Right atrium auricular region (tissue), 2 donors: ENCODE data around the gene PLCD4. TPM values are rescaled to one million over a fixed set of nuclear protein-coding genes. Genes with fewer than 3 reads are reported as not detected.

Experiments used
- DNase-seq: peaks from one replicate; pipeline ENCODE4 v3.0.0-alpha.2; 2019; ENCODE audit warnings: low spot score
- H3K27ac ChIP-seq, 2 donors: fragments of 200-600 bp; sonication (generic); 1 replicate in 1 of 2; 2 replicates in 1 of 2; pipeline ENCODE4 v1.5.1; 2016 to 2019
- H3K27me3 ChIP-seq, 2 donors: fragments of 200-600 bp; sonication (generic); one replicate each; pipeline versions ENCODE4 v1.5.1 to v1.6.0; 2017 to 2019
- H3K36me3 ChIP-seq: fragments of 200-600 bp; sonication (generic); one replicate; pipeline ENCODE4 v1.5.1; 2016
- H3K4me1 ChIP-seq, 2 donors: fragments of 200-600 bp; sonication (generic); one replicate each; pipeline versions ENCODE4 v1.5.1 to v1.6.0; 2017 to 2019
- H3K4me3 ChIP-seq, 2 donors: fragments of 200-600 bp; sonication (generic); 1 replicate in 1 of 2; 2 replicates in 1 of 2; pipeline ENCODE4 v1.5.1; 2017 to 2019; ENCODE audit warnings: mild to moderate bottlenecking in 1 of 2, moderate library complexity in 1 of 2
- H3K9me3 ChIP-seq, 2 donors: fragments of 200-600 bp; sonication (generic); one replicate each; pipeline ENCODE4 v1.5.1; 2019
- CTCF ChIP-seq, 2 donors: fragments of 200-600 bp; sonication (generic); IDR thresholded peaks; one replicate each; pipeline ENCODE4 v1.5.1; 2019; ENCODE audit warnings: antibody characterized with exemption in 2 of 2
- total RNA-seq, 2 donors: library from RNA; depleted of rRNA; stranded (reverse); fragments of >200 nt; gene quantifications; one replicate each; pipeline ENCODE4 v1.1.0, GENCODE V29; 2016

PLCD4 gene
- under 1 TPM; 0.51 to 0.70 TPM for total RNA-seq

GRCh38 chr2:218607436-218608115, at the start of gene PLCD4:
Gene PLCD4, plus strand, starts transcription at chr2:218607899. Its CDS starts 7,841 bp downstream, at chr2:218615740.
- H3K36me3 ChIP-seq: no peaks in the 10 kb centered on the region

GRCh38 chr2:218557941-218558340, 49.8 kb upstream of the PLCD4 start:
- Histone ChIP-seq H3K9me3 (no peaks in the 10 kb centered on the region), H3K36me3 (peaks cover 49% of the 10 kb centered on the region), H3K27me3 (no peaks in the 10 kb centered on the region), H3K27ac (no peak overlapping the region), H3K4me3 (no peak overlapping the region), H3K4me1 (no peaks in the 10 kb centered on the region)
- no peak for DNase-seq
- no peak for TF ChIP-seq CTCF (IDR thresholded peaks at IDR 0.05)

More at GRCh38 chr2:218607436-218608115, at the start of gene PLCD4:
- no peak for TF ChIP-seq CTCF (IDR thresholded peaks at IDR 0.05)
- H3K4me1 ChIP-seq: peaks cover 0 to 17% of the 10 kb centered on the region in 2 donors
- no peak for DNase-seq
- H3K27me3 ChIP-seq: no peaks in the 10 kb centered on the region
- peak within 1 kb of the TSS in 1 of 2 donors; percentile 13 for H3K4me3 ChIP-seq
- H3K9me3 ChIP-seq: no peaks in the 10 kb centered on the region
- no peak within 1 kb of the TSS for H3K27ac ChIP-seq

GRCh38 chr2:218558986-218559385, 48.7 kb upstream of the PLCD4 start:
- Histone ChIP-seq H3K4me1 (no peaks in the 10 kb centered on the region), H3K9me3 (no peaks in the 10 kb centered on the region), H3K36me3 (peaks cover 43% of the 10 kb centered on the region), H3K27me3 (no peaks in the 10 kb centered on the region), H3K27ac (no peak overlapping the region), H3K4me3 (no peak overlapping the region)
- no peak for DNase-seq
- TF ChIP-seq CTCF (IDR thresholded peaks at IDR 0.05): no peak

- no peaks in the 10 kb centered on the region for H3K9me3 ChIP-seq
- H3K27ac ChIP-seq: no peak overlapping the region
- no peak for DNase-seq
- no peaks in the 10 kb centered on the region for H3K27me3 ChIP-seq
- no peak for TF ChIP-seq CTCF (IDR thresholded peaks at IDR 0.05)
- H3K4me1 ChIP-seq: peaks cover 0 to 13% of the 10 kb centered on the region in 2 donors
- peaks cover 20% of the 10 kb centered on the region for H3K36me3 ChIP-seq
- no peak overlapping the region for H3K4me3 ChIP-seq
These were observed 43.6 kb upstream of the PLCD4 start for GRCh38 chr2:218564056-218564455.

- Histone ChIP-seq H3K27ac (no peak overlapping the region), H3K9me3 (no peaks in the 10 kb centered on the region), H3K27me3 (no peaks in the 10 kb centered on the region), H3K4me1 (peaks cover 0 to 34% of the 10 kb centered on the region in 2 donors), H3K36me3 (peaks cover 3% of the 10 kb centered on the region), H3K4me3 (no peak overlapping the region)
- no peak for TF ChIP-seq CTCF (IDR thresholded peaks at IDR 0.05)
- no peak for DNase-seq
These were observed 41.4 kb upstream of the PLCD4 start for GRCh38 chr2:218566296-218566695.

- H3K36me3 ChIP-seq: peaks cover 7% of the 10 kb centered on the region
- no peaks in the 10 kb centered on the region for H3K9me3 ChIP-seq
- H3K27ac ChIP-seq: peak overlapping the region; percentile 97 to 98
- no peaks in the 10 kb centered on the region for H3K27me3 ChIP-seq
- H3K4me3 ChIP-seq: peak overlapping the region; percentile 74 to 81
- DNase-seq: no peak
- TF ChIP-seq CTCF (IDR thresholded peaks at IDR 0.05): no peak
- peaks cover 0 to 40% of the 10 kb centered on the region in 2 donors for H3K4me1 ChIP-seq
These were observed 39.9 kb upstream of the PLCD4 start for GRCh38 chr2:218567797-218568189.
